ENCODE measurements around the gene FAM241A. TPM values are rescaled to one million over a fixed set of nuclear protein-coding genes. Genes with fewer than 3 reads are reported as not detected.

Gene FAM241A
- total and polyA plus RNA-seq, 3 donors from 2014 or later, result 4.7 to 6.2 (median 5.7) TPM

GRCh38 chr4:112120021-112120420 lies 25.2 kb upstream of the FAM241A start:
- intact Hi-C loops (cut with DNase I; ENCODE audit: low total_unique reads), result no loop called here
- WGBS, 2 donors, result 92% methylated on average over 2 of the region's 2 CpGs
- no peak for DNase-seq
- H3K27ac ChIP-seq, result no peak overlapping the region
- H3K4me1 ChIP-seq, result no peaks in the 10 kb centered on the region
- H3K27me3 ChIP-seq, result no peaks in the 10 kb centered on the region
- TF ChIP-seq CTCF (IDR thresholded peaks at IDR 0.05), result no peak
- H3K4me3 ChIP-seq, result no peak overlapping the region
- no peaks in the 10 kb centered on the region for H3K9me3 ChIP-seq
- no peaks in the 10 kb centered on the region for H3K36me3 ChIP-seq (ENCODE audit: low read depth, missing control alignments)

- Histone ChIP-seq H3K36me3 (ENCODE audit: low read depth, missing control alignments) (no peaks in the 10 kb centered on the region), H3K27me3 (no peaks in the 10 kb centered on the region), H3K4me3 (no peak overlapping the region), H3K9me3 (no peaks in the 10 kb centered on the region), H3K27ac (no peak overlapping the region), H3K4me1 (no peaks in the 10 kb centered on the region)
- no peak for TF ChIP-seq CTCF (IDR thresholded peaks at IDR 0.05)
- no peak for TF ChIP-seq POLR2A (IDR thresholded peaks at IDR 0.05)
- 87 to 90% methylated on average over 3 of the region's 3 CpGs for WGBS, 2 donors
- intact Hi-C loops (cut with DNase I; ENCODE audit: low total_unique reads), result no loop called here
- DNase-seq, result no peak
These were observed 19.8 kb upstream of the FAM241A start for GRCh38 chr4:112125416-112125815.

- no peak for TF ChIP-seq POLR2A (IDR thresholded peaks at IDR 0.05)
- TF ChIP-seq CTCF (IDR thresholded peaks at IDR 0.05), result no peak
- H3K4me3 ChIP-seq, result no peak overlapping the region
- no peaks in the 10 kb centered on the region for H3K9me3 ChIP-seq
- no peaks in the 10 kb centered on the region for H3K4me1 ChIP-seq
- no peaks in the 10 kb centered on the region for H3K36me3 ChIP-seq (ENCODE audit: low read depth, missing control alignments)
- intact Hi-C loops (cut with DNase I; ENCODE audit: low total_unique reads), result no loop called here
- H3K27ac ChIP-seq, result no peak overlapping the region
- WGBS, 2 donors, result 57 to 68% methylated on average over 2 of the region's 2 CpGs
- H3K27me3 ChIP-seq, result no peaks in the 10 kb centered on the region
- no peak for DNase-seq
These were observed 18.1 kb upstream of the FAM241A start for GRCh38 chr4:112127048-112127637.

- no peak for TF ChIP-seq POLR2A (IDR thresholded peaks at IDR 0.05)
- intact Hi-C loops (cut with DNase I; ENCODE audit: low total_unique reads), result no loop called here
- WGBS, 2 donors, result 88 to 90% methylated on average over 3 of the region's 3 CpGs
- Histone ChIP-seq H3K4me3 (no peak overlapping the region), H3K27ac (no peak overlapping the region), H3K36me3 (ENCODE audit: low read depth, missing control alignments) (no peaks in the 10 kb centered on the region), H3K27me3 (no peaks in the 10 kb centered on the region), H3K4me1 (no peaks in the 10 kb centered on the region), H3K9me3 (no peaks in the 10 kb centered on the region)
- DNase-seq, result no peak
These were observed 17.5 kb upstream of the FAM241A start for GRCh38 chr4:112127803-112128202.

GRCh38 chr4:112128452-112128851 lies 16.8 kb upstream of the FAM241A start:
- H3K4me1 ChIP-seq, result no peaks in the 10 kb centered on the region
- 57 to 62% methylated on average over 2 of the region's 2 CpGs for whole genome bisulfite sequencing, 2 donors
- intact Hi-C loops (cut with DNase I; ENCODE audit: low total_unique reads), result no loop called here
- no peaks in the 10 kb centered on the region for H3K36me3 ChIP-seq (ENCODE audit: low read depth, missing control alignments)
- no peak overlapping the region for H3K4me3 ChIP-seq
- H3K9me3 ChIP-seq, result no peaks in the 10 kb centered on the region
- no peak for TF ChIP-seq POLR2A (IDR thresholded peaks at IDR 0.05)
- no peak for TF ChIP-seq CTCF (IDR thresholded peaks at IDR 0.05)
- H3K27ac ChIP-seq, result no peak overlapping the region
- no peak for DNase-seq
- no peaks in the 10 kb centered on the region for H3K27me3 ChIP-seq

Data from testis (tissue), 3 donors.